Transverse colon (tissue), 4 donors: ENCODE measurements around the gene PDE1C.

Source experiments
- CTCF ChIP-seq, 5 experiments: fragments of 200-600 bp in 3 of 5; fragments of 450-650 bp in 2 of 5; sonication (generic) in 3 of 5; IDR thresholded peaks; 1 replicate in 2 of 5; 2 replicates in 3 of 5; pipeline ENCODE4 v1.5.1; 2016 to 2017; ENCODE audit warnings: antibody characterized with exemption in 5 of 5, inconsistent platforms in 3 of 5, mild to moderate bottlenecking in 2 of 5, moderate library complexity in 1 of 5
- EP300 ChIP-seq: sonication (generic); formaldehyde crosslinking; IDR thresholded peaks from one replicate; pipeline ENCODE4 v1.6.1; 2017; ENCODE audit warnings: antibody characterized with exemption, low read depth
- POLR2A ChIP-seq: fragments of 450-650 bp; IDR thresholded peaks from one replicate; pipeline ENCODE4 v1.6.1; 2016; ENCODE audit warnings: antibody characterized with exemption, mild to moderate bottlenecking, moderate library complexity
- POLR2AphosphoS5 ChIP-seq, 3 donors: sonication (generic); formaldehyde crosslinking; IDR thresholded peaks; one replicate each; pipeline ENCODE4 v1.6.1; 2016; ENCODE audit warnings: antibody characterized with exemption in 3 of 3

DNA sequence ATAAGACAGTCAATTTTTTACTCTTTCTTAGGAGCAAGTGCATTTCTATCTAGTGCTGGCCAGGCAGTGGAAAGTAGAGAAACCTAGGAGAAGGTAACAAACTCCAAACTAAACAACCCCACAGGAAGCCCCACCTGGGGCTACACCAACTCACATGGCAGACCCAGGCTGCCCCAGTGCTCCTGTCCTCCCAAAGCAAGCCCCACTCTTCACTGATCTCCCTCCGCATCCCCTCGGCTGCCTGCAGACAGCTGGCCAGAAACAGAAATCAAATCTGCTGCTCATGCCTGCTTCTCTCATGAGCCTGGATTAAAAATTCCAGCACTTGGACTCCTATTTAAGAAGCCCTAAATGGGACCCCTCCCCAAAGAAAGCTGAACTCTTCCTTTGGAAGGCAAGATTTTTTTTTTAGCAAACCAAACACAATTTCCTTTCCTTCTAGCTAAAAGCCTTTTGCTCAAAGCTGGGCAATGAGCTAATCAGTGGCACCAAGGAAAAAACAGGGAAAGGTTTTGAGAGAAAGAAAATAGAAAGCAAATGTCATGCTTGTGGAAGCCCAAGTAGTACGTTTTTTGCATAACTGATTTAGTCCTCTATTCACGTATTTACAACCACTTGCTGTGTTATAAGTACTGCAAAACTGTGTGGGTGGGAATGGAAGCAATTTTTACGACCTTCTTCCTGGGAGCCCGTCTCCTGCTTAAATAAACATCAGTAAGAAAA, 10.8 kb downstream of the PDE1C start:
- TF ChIP-seq CTCF (IDR thresholded peaks at IDR 0.05) (no peak), POLR2A (no peak), EP300 (no peak), POLR2AphosphoS5 (IDR thresholded peaks at IDR 0.05) (no peak)
